Ureter (tissue), 1 donor: ENCODE data around the gene HOXC9. TPM values are rescaled to one million over a fixed set of nuclear protein-coding genes. Genes with fewer than 3 reads are reported as not detected.

Experiments used
- DNase-seq: peaks from one replicate; pipeline ENCODE4 v3.0.0-alpha.2; 2020; ENCODE audit warnings: low spot score
- total RNA-seq: library from RNA; stranded (reverse); gene quantifications from one replicate; pipeline ENCODE4 v1.2.4, GENCODE V29; 2023
- donor health status: DM: yes; HTN: yes; CAD: no.

HOXC9 gene
- total RNA-seq, 1 donor from 2014 or later = 1.7 TPM

DNA sequence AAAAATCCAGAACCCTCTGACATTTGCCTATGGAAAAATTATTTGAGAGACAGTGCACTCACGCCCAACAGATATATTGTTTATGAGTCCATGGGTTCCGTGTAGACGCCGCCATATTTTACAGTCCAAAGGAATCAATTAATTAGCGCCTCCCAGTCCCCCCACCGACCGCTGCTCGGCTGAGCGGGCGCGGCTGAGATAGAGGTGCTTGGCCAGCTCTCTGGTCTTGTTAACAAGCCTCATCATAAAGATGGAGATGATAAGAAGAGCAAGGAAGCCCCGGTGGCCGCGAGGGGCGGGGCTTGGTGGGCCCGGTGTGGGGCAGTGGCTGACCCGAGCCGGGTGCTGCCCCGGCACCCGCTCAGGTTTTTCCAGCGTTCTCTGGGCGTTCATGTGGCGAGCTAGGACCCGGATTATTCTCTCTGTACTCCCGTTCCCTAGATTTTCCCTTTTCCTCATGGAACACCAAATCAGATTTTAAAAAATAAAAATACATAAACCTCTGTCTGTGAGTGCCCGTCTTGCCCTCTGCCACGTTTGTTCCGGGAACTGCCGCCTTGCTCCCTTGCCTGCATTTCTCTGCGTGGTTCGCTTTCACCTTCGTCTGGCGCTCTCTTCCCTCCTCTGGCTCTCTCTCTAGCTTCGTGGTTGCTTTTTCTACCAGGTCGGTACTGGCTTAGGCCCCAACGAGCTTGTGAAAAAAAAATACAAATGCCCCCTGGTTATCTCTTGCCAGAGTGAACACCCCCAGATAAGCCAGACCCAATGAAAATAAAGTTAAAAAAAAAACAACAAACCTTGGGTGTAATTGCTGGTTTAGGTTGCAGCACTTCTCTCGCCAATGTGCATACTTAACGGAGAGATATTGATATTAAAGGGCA is 36.3 kb upstream of the HOXC9 start:
- DNase-seq = no peak

DNA sequence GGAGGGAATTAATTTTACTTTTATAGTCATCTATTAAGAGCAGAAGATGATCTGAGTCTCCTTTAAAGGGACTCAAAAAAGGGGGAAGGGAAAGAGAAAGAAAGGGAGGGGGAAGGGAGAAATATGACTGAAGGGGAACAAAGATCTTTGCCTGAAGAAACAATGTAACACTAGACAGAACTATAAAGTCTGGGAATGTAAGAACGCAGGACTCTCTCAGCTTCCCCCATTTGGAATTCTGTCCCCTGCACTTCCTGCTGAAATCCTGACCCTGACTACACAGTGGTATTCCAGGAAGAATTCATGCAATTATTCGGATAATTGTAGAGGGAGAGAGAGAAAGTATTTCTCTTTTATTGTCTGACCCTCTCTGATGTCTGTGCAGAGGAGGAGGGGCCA is 35.6 kb upstream of the HOXC9 start:
- no peak for DNase-seq

DNA sequence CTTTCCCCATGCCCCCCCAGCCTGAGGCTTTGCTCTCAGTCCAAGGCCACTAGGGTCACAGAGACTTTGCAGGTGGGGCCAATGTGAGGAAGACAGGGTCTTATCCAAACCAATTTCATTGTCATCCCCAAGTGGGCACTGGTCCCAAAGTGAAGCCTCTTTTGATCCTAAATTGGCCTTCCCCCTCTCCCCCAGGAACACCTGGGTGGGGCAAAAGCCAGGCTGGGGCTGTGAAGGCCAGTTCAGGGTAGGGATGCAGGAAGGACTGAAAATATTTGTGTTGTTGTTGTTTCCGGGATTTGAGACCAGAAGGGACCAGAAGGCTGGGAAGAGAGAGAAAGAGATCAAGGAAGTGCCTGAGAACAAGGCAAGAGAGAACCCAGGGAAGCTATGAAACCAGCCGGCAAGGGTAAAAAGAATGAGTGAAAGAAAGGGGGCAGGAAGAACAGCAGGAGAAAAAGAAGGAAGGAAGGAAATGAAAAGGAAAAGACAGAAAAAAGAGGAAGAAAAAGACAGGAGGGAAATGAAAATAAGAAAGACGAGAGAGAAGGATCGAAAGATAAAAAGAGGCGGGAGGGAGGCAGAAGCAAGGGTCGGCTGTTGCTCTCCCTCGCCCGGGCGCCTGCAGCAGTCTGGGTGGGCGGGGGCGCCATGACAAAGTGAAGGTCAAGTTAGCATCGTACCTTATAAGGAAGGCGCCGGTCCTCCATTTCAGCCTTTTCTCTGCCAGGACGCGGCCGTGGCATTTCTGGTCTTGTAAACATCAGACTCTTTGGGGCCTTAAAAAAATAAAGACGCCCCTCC is 34.5 kb upstream of the HOXC9 start:
- peak; percentile 88 for DNase-seq

DNA sequence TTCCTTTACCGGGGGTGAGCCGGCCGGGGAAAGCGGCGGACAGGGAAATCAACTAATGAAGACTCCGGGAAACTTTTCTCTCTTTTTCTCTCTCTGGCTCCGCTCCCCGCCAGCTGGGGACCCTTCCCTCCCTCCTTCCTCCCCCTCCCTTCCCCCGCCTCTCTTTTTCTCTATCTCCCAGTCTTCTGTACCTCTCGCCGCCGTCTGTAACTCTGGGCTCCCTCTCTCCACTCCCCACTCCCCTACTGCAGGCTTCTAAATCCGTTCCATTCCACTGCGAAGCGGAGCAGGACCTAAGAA is 33.9 kb upstream of the HOXC9 start:
- no peak for DNase-seq

DNA sequence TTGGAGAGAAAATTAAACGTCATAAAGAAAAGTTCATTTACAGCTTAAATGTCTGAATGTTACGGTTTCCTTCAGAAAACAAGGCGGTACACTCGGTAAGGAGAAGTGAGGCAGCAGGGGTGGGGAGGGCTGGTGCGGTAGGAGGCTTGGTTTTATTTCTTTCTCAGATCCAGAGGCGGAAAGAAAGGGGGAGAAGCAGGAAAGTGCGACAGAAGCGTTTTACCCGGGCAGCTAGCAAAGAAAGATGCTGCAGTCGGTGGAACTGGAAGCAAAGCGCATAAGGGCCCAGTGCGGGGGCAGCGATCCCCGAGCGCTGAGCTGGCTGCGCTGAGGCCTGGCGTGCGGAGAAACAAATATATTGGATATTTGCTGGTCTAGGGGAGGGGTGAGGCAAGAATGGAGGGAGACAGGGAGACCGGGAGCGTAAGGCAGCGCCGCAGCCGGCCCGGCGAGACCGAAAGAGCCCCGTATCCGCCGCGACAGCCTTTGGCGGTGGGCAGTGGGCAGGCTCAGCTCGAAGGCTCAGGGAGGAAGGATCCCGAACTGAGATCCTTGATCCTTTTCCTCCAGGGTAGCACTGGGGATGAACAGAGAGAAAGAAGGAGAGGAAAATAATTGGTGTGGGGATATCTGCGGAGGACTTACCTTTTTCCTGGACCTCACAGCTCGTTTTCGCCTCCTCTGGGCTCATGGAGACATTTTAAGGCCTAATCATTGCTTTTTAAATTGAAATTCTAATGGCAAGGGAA is 33.4 kb upstream of the HOXC9 start:
- no peak for DNase-seq

DNA sequence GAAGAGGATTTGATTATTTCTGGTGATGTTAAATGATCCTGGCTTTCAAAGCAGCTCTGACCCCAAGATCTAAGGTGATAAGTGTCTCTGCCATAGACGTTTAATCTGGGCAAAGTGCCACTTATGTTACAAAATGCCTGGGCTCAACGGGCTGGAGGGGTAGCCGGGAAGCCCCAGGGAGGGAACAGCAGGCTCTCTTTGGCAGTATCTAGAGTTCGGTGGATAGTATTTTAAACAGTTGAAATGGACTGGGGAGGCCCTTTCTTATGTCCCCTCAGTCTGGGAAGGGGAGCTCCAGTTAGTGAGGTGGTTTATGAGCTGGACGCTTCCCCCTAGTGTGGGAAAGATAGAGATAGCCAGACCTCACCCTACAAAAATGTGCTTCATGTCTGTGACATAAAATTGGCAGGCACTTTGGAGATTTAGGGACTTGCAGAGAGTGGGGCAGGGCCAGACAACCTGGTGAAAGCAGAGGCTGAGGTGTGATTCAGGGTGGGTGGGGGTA is 32.5 kb upstream of the HOXC9 start:
- DNase-seq = no peak

DNA sequence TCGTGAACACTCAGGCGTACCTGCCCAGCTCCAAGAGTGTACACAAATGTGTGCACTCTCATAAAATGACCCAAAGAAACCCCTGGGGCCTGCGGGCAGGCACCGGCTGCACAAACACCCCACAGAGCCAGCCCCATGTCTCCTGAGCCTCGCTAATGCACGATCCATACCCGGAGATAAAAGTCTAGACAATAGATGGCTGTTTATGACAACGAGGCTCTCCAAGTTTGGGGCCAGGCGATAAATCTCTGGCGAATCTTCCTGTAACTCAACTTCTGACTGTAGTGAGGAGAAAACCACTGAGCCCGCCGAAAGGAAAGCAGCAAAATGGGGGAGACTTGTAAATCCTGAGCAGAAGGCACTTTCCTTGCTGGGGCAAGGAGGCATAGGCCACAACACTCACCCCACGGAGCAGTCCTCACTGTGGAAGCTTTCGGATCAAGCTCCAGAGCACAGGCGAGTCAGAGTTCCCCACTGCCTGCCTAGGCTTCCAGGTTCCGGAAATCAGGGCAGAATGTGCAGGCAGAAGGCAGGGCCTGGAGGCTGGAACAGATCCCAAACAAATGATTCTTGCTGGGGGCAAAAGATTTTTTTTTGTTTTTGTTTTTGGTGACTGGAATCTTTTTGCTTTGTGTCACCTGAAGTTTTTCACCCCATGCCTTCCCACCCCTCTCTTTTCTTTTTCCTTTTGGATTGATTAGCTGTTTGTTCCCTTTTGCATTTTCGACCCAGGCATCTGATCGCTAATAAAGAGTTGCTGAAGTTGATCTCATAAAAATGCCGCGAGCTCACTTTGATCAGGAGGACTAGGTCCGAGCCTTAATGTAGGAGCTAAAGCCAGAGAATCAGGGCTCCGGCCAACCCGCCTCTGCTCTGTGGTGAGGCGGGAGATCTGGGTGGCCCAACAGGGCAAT is 31.5 kb upstream of the HOXC9 start:
- no peak for DNase-seq

DNA sequence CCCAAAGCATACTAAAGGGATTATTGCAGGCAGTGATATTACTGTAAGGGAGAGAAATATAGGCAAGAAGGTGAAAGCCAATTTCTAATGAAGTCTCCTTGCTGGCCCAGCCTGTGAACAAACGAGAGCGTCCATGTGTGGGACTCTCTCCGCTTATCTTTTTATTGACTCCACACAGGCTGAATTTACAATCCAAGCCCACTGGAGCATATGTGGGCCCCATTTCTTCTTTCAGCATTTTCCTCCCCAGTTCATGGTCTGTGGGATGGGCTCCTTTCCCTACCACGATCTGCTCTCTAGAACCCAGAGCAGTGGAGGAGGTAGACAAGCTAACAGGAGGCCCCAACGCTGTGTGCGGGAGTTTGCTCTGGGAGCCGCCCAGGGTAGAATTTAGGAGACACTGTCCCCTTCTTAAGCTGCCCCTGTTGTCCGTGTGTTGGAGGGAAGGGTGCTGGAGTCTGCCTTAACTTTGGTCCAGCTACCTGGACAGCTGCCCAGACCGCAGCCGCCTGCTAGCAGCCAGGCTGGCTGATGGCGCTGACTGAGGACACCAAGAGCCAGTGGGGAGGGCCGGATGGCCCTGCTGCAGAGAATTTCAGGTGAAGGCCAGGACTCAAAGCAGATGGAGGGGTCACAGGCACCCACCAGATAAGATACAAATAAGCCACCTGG is 30.2 kb upstream of the HOXC9 start:
- DNase-seq = no peak

DNA sequence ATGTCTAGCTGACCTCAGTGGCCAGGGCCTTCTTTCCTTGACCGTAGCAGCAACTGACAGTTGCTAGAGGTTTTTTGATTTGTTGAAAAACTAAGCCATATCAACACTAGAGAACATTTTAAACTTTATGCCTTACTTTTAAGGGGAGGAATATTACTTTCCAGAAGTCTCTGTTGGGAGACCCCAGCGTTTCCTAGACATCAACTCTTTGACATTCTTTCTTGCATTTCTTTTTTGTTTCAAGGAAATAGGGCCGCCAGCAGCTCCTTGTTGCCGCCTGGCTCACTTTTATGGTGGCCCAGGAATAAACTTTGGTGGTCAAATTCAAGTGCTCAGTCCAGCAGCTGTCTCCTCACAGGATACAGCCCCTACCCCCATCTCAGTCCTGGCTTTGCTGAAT is 29.5 kb upstream of the HOXC9 start:
- no peak for DNase-seq

DNA sequence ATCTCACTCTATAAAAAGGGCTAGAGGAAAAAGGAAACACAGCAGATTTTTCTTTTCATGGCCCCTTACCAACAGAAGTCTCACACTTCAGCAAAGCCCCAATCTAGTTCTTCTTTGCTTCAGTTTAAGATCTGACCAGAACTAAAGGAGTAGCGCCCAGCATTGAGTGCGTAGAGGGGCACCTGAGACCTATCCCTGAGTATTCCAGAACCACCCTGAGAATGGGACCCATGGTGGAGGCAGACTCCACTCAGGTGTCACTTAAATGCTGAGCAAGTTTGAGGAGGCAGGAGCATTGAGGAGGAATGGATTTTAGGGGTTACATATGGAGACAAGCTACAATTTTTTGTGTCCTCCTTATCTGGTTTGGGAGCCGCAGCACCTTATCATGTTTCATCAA is 28.8 kb upstream of the HOXC9 start:
- no peak for DNase-seq

DNA sequence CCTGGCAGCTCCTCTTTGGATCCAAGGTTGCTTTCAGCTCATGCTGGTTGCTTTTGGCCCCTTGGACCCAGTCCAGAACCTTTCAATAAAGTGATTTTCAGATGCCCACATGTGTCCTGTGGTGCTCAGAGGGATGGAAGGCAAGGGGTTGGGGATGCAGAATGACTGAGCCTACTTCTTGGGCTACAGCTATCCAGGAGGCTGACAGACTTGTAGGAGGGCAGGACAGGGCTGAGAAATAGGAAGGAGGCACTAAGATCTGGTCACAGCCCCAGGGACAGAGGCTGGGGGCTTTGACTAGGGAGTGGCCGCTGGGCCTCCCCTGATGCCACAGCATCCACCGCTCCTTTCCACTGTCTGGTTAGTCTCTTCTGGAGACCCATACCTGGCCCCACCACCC is 28.3 kb upstream of the HOXC9 start:
- no peak for DNase-seq

DNA sequence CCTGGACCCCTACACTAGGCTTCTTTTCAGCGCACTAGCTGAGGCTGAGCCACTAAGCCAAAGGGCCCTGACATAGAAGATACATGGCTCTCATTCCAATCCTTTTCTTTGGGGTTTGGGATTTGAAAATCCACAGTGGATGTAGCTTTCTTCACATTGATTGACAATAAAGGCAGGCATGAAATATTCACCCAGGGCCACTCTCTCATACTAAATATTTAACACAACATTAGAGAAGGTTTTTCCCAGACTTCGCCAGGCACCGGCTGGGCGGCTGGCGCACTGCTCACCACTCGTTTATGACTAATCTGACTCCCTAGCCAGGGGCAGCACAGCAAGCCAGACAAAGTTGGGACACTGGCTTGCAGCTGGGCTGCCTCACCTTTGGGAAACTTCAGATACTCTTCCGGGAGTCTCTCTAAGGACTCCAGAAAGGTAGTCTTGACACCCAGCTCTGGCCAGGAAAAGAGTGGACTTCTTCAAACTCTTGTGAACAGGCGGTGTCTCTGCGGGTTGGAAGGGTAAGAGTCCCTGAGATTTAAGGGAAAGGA is 27.7 kb upstream of the HOXC9 start:
- no peak for DNase-seq

DNA sequence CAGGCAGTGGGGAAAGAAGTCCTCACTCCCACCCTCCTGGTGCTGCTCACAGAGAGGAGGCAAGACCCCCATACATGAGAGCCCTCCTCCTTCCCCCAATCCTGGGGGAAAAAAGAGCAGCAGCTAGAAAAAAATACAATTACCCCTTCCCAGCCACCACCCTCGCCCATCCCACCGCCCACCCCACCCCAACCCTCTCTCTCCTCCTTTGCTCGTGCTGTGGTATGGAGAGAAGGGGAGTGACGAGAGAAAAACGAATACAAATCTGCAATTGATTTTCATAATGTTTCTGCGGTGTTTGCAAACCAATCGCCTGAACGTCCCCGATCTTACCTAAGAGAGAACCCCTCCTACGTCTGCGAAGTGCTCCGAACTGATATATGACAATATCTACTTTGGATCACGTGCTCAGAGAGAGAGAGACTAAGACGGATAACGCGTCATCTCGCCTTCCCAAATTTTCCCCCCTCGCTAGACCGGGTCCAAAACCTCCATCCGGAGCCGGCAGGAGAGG is 27.2 kb upstream of the HOXC9 start, which contains the start of gene HOXC11:
Gene HOXC11, plus strand, starts transcription at position 405 of the 514 bp plus-strand sequence. CDS start 116 bp downstream, outside the sequence.
- no peak for DNase-seq

DNA sequence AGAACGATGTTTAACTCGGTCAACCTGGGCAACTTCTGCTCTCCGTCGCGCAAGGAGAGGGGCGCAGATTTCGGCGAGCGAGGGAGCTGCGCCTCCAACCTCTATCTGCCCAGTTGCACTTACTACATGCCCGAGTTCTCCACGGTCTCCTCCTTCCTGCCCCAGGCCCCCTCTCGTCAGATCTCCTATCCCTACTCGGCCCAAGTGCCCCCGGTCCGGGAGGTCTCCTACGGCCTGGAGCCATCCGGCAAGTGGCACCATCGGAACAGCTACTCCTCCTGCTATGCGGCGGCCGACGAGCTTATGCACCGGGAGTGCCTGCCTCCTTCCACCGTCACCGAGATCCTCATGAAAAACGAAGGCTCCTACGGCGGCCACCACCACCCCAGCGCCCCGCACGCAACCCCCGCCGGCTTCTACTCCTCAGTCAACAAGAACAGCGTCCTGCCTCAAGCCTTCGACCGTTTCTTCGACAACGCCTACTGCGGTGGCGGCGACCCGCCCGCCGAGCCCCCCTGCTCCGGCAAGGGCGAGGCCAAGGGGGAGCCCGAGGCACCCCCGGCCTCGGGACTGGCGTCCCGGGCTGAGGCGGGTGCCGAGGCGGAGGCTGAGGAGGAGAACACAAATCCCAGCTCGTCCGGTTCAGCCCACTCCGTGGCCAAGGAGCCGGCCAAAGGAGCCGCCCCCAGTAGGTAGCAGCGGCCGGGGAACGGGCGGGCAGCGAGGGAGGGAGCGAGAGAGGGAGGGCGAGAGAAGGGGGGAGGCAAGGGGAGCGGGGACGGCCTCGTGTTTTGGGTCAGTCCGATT is 26.5 kb upstream of the HOXC9 start:
- DNase-seq = no peak

DNA sequence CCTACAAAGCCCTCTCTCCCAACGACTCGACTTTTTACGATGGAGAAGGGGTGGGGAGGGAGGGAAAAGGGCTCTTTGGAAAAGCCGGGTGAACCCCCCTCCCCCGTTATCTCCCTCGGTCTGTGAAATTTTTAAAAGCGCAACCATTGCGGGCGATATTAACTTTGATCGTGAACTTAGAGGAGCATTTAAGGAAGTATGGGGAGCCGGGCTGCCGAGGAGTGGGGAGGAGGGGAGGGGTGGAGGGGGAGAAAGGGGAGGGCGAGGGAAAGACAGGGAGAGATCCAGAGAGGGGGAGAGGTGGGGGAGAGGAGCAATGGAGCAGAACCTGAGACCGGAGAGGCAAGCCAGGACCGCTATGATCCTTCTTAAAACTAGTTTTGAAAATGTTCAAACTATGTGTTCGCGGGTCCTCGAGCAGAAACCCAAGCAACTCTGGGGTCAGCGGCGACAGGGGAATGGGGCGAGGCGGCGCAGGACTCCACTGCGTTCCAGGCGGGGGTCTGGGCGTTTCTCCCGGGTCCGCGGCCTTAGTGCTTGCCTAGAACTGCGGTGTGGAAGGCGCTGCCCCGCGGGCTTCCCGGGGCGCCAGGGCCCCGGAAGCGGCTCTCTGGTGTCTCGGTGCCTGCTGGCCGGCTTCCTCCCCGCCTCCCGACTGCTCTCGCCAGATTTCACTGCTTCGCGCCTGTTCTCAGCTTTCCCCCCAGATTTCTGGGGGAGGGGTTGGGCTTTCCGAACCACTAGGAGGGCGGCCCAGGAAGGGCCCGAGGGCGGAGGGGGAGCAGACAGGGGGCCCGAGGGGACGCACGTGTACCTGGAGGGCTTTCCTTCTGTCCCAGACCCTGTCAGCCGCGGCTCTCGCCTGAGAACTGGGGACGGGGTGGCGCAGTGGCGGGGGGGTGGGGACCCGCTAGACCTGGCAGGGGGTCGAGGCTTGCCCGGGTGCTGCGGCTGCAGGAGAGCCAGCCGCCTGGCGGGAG is 25.6 kb upstream of the HOXC9 start, which contains the start of gene HOTAIR:
Gene HOTAIR, minus strand, starts transcription at position 871 of the 980 bp plus-strand sequence.
- no peak for DNase-seq

DNA sequence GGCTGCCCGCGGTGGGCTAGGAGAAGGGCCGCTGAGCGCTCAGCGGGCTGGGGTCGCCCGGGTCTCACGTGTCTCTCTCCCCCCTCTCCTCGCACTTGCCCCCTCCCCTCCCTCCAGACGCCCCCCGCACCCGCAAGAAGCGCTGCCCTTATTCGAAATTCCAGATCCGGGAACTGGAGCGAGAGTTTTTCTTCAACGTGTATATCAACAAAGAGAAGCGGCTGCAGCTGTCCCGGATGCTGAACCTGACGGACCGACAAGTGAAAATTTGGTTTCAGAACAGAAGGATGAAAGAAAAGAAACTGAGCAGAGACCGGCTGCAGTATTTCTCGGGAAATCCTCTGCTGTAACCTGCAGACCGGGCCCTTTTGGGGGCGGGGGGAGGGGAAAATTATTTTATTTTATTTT is 24.9 kb upstream of the HOXC9 start:
- no peak for DNase-seq

DNA sequence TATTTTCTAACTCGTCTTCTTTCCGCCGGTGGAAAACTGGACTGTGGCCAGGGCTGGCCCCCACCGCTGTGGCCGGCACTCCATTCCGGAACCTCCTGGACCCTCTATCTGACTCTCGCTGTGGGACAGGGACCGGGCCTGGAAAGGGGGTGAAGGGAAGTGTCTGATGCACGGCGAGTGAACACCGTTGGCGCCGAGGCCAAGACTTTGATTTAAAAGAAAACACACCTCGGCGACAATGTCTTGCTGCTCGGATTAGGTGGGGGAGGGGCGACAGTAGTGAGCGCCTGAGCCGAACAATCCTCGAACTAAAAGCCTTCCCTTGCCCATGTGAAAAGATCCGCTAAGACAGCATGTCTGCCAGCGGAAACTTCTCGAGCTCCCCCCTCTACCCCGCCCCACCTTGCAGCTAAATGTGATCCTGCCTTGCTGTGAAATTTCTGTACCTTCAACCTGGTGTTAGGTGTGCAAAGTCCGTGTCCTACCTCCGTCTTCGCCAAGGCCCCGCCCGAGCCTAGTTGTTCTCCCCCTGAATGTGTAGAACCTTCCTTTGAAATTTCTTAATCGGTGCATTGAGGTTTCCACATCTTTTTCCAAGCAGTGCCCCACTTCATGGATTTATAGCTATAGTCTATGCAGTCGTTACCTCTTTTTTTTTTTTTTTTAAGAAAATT is 24.3 kb upstream of the HOXC9 start:
- no peak for DNase-seq
